ENCODE results near the gene PTPRK. TPM values are rescaled to one million over a fixed set of nuclear protein-coding genes. Genes with fewer than 3 reads are reported as not detected.

PTPRK gene
- total and polyA plus RNA-seq, 2 of the 13 experiments (the other 11 are each of a cell fraction or from before 2014, with no cell fraction given) = 43.6 to 98.3 TPM

GRCh38 chr6:128519132-128519930 lies 1.1 kb downstream of the PTPRK start (continued):
- TF ChIP-seq ZNF318 (CRISPR knock-in tag; IDR thresholded peaks at IDR 0.05) = no peak
- TF ChIP-seq RAD21 (CRISPR knock-in tag; IDR thresholded peaks at IDR 0.05) = no peak
- no peak for TF ChIP-seq ZNF496 (CRISPR knock-in tag; IDR thresholded peaks at IDR 0.05; ENCODE audit: insufficient replicate concordance)
- peak; percentile 53 for TF ChIP-seq HDAC1 (CRISPR knock-in tag; IDR thresholded peaks at IDR 0.05)
- no peak for TF ChIP-seq ZFYVE20 (CRISPR knock-in tag; IDR thresholded peaks at IDR 0.05; ENCODE audit: borderline replicate concordance, low read depth)
- TF ChIP-seq BRD4 (CRISPR knock-in tag; IDR thresholded peaks at IDR 0.05) = no peak; the same call in 1 of the 2 replicates
- no peak for TF ChIP-seq TMF1 (CRISPR knock-in tag; IDR thresholded peaks at IDR 0.05; ENCODE audit: low read depth)
- no peak for TF ChIP-seq FLYWCH1 (CRISPR knock-in tag; IDR thresholded peaks at IDR 0.05)
- 0 out of 2 replicates have a peak, but pooled peaks have one; percentile 54 for TF ChIP-seq ZFAT (CRISPR knock-in tag; conservative IDR thresholded peaks at IDR 0.05)
- peak; percentile 81; the same call in 1 of the 2 replicates for TF ChIP-seq ZNF891 (CRISPR knock-in tag; IDR thresholded peaks at IDR 0.05)
- peak; percentile 92; the same call in 1 of the 2 replicates for TF ChIP-seq MTF2 (CRISPR knock-in tag; IDR thresholded peaks at IDR 0.05; ENCODE audit: borderline replicate concordance)
- no peak for TF ChIP-seq RBAK (CRISPR knock-in tag; IDR thresholded peaks at IDR 0.05)
- no peak for TF ChIP-seq ZNF329 (CRISPR knock-in tag; IDR thresholded peaks at IDR 0.05; ENCODE audit: low read depth)
- no peak for TF ChIP-seq TFDP2 (CRISPR knock-in tag; IDR thresholded peaks at IDR 0.05)
- no peak for TF ChIP-seq TCF7 (IDR thresholded peaks at IDR 0.05; ENCODE audit: low read depth)
- no peak for TF ChIP-seq ZNF563 (CRISPR knock-in tag; IDR thresholded peaks at IDR 0.05)
- TF ChIP-seq HOXA7 (CRISPR knock-in tag; IDR thresholded peaks at IDR 0.05) = no peak
- TF ChIP-seq CEBPG (CRISPR knock-in tag; IDR thresholded peaks at IDR 0.05) = 0 out of 2 replicates have a peak, but pooled peaks have one; percentile 24
- peak; percentile 59; the same call in 1 of the 2 replicates for TF ChIP-seq NKX3-1 (CRISPR knock-in tag; IDR thresholded peaks at IDR 0.05)
- TF ChIP-seq REPIN1 (CRISPR knock-in tag; IDR thresholded peaks at IDR 0.05; ENCODE audit: borderline replicate concordance, low read depth) = peak; percentile 34; the same call in 1 of the 2 replicates
- no peak for TF ChIP-seq ZNF564 (CRISPR knock-in tag; IDR thresholded peaks at IDR 0.05)
- TF ChIP-seq NR2F1 (CRISPR knock-in tag; IDR thresholded peaks at IDR 0.05) = no peak

Data from HepG2 (cell line).